ENCODE measurements around the gene ASTE1. TPM values are rescaled to one million over a fixed set of nuclear protein-coding genes. Genes with fewer than 3 reads are reported as not detected.

ASTE1 gene
- total and polyA plus RNA-seq, 9 of the 15 experiments (the other 6 are each of a cell fraction or from before 2014, with no cell fraction given): 3.5 to 12.1 (median 6.9) TPM

DNA sequence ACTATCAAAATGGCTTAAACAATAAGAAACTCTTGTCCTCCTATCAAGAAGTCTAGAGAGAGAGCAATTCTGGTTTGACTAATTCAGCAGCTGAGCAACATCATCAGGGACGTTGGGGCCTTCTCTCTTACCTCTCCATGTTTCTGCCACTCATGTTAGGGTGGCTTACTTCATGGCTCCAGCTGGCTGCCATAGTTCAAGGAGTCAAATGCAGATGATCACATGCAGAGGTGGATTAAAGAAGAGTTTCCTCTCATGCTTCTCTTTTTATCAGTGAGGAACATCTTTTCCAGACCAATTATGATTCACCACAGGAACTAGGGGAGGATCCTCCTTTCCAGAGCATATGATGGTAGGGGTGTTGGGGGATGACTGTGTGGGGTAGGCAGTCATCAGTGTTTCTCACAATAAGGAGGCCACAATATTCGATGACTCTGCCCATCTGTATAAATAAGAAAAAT is 45.5 kb upstream of the ASTE1 start (continued):
- TF ChIP-seq HDAC8 (tag; IDR thresholded peaks at IDR 0.05): no peak
- TF ChIP-seq, protein P1, sequence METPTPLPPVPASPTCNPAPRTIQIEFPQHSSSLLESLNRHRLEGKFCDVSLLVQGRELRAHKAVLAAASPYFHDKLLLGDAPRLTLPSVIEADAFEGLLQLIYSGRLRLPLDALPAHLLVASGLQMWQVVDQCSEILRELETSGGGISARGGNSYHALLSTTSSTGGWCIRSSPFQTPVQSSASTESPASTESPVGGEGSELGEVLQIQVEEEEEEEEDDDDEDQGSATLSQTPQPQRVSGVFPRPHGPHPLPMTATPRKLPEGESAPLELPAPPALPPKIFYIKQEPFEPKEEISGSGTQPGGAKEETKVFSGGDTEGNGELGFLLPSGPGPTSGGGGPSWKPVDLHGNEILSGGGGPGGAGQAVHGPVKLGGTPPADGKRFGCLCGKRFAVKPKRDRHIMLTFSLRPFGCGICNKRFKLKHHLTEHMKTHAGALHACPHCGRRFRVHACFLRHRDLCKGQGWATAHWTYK (CRISPR knock-in tag; IDR thresholded peaks at IDR 0.05): no peak
- no peak for TF ChIP-seq ZNF785 (CRISPR knock-in tag; IDR thresholded peaks at IDR 0.05)
- TF ChIP-seq ZNF354B (CRISPR knock-in tag; IDR thresholded peaks at IDR 0.05): no peak
- TF ChIP-seq, protein P2, sequence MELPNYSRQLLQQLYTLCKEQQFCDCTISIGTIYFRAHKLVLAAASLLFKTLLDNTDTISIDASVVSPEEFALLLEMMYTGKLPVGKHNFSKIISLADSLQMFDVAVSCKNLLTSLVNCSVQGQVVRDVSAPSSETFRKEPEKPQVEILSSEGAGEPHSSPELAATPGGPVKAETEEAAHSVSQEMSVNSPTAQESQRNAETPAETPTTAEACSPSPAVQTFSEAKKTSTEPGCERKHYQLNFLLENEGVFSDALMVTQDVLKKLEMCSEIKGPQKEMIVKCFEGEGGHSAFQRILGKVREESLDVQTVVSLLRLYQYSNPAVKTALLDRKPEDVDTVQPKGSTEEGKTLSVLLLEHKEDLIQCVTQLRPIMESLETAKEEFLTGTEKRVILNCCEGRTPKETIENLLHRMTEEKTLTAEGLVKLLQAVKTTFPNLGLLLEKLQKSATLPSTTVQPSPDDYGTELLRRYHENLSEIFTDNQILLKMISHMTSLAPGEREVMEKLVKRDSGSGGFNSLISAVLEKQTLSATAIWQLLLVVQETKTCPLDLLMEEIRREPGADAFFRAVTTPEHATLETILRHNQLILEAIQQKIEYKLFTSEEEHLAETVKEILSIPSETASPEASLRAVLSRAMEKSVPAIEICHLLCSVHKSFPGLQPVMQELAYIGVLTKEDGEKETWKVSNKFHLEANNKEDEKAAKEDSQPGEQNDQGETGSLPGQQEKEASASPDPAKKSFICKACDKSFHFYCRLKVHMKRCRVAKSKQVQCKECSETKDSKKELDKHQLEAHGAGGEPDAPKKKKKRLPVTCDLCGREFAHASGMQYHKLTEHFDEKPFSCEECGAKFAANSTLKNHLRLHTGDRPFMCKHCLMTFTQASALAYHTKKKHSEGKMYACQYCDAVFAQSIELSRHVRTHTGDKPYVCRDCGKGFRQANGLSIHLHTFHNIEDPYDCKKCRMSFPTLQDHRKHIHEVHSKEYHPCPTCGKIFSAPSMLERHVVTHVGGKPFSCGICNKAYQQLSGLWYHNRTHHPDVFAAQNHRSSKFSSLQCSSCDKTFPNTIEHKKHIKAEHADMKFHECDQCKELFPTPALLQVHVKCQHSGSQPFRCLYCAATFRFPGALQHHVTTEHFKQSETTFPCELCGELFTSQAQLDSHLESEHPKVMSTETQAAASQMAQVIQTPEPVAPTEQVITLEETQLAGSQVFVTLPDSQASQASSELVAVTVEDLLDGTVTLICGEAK (IDR thresholded peaks at IDR 0.05): no peak
- TF ChIP-seq, protein P2 (CRISPR knock-in tag; IDR thresholded peaks at IDR 0.05): no peak
- no peak for TF ChIP-seq POLR3G (IDR thresholded peaks at IDR 0.05; ENCODE audit: extremely low read depth, insufficient read length, insufficient replicate concordance)
- TF ChIP-seq CREBBP (IDR thresholded peaks at IDR 0.05; ENCODE audit: low read depth, low read length): no peak
- TF ChIP-seq ETV6 (IDR thresholded peaks at IDR 0.05; ENCODE audit: borderline replicate concordance in 1 of 2, low read depth in 2 of 2, low read length in 1 of 2): no peak
- no peak for TF ChIP-seq ETV6 (CRISPR knock-in tag; IDR thresholded peaks at IDR 0.05; ENCODE audit: borderline replicate concordance)

Measured in K562 (cell line).